SK-N-SH treated with all-trans-retinoic acid at 6 μM for 48 hours (cell line): ENCODE data around the gene MAML3.

Experiments
- ATAC-seq: fragments of 200-7000 bp; cut with Tn5 transposase; 3 replicates; pipeline ENCODE4 v1.9.1; 2020; ENCODE audit warnings: mild to moderate bottlenecking, moderate library complexity
- BACH2 ChIP-seq: fragments of 250-450 bp; sonication (Bioruptor Pico); IDR thresholded peaks from 2 replicates; pipeline ENCODE4 v1.9.0; 2021; ENCODE audit warnings: mild to moderate bottlenecking, borderline replicate concordance
- CREB5 ChIP-seq: fragments of 250-450 bp; sonication (Bioruptor Pico); IDR thresholded peaks from 2 replicates; pipeline ENCODE4 v1.5.1; 2020; ENCODE audit warnings: low read depth, mild to moderate bottlenecking, moderate library complexity
- CSDC2 ChIP-seq: fragments of 250-450 bp; sonication (Bioruptor Pico); IDR thresholded peaks from 2 replicates; pipeline ENCODE4 v1.5.0; 2020; ENCODE audit warnings: mild to moderate bottlenecking, moderate library complexity
- CSRNP3 ChIP-seq: fragments of 250-450 bp; sonication (Bioruptor Pico); IDR thresholded peaks from 2 replicates; pipeline ENCODE4 v1.5.1; 2021; ENCODE audit warnings: mild to moderate bottlenecking, moderate library complexity
- GLIS3 ChIP-seq: fragments of 250-450 bp; sonication (Bioruptor Pico); IDR thresholded peaks from 2 replicates; pipeline ENCODE4 v1.5.0; 2020; ENCODE audit warnings: mild to moderate bottlenecking, moderate library complexity
- ISL1 ChIP-seq: fragments of 250-450 bp; sonication (Bioruptor Pico); IDR thresholded peaks from 2 replicates; pipeline ENCODE4 v2.1.2; 2022; ENCODE audit warnings: mild to moderate bottlenecking, moderate library complexity
- OSR1 ChIP-seq: fragments of 250-450 bp; sonication (Bioruptor Pico); IDR thresholded peaks from 2 replicates; pipeline ENCODE4 v1.8.0; 2022; ENCODE audit warnings: moderate library complexity, mild to moderate bottlenecking, inconsistent platforms
- PPARA ChIP-seq: fragments of 250-450 bp; sonication (Bioruptor Pico); IDR thresholded peaks from 2 replicates; pipeline ENCODE4 v1.5.0; 2020; ENCODE audit warnings: mild to moderate bottlenecking, borderline replicate concordance
- RARB ChIP-seq: fragments of 250-450 bp; sonication (Bioruptor Pico); IDR thresholded peaks from 2 replicates; pipeline ENCODE4 v1.8.0; 2021; ENCODE audit warnings: mild to moderate bottlenecking, moderate library complexity
- TOX ChIP-seq: fragments of 250-450 bp; sonication (Bioruptor Pico); IDR thresholded peaks from 2 replicates; pipeline ENCODE4 v1.8.0; 2021; ENCODE audit warnings: mild to moderate bottlenecking, moderate library complexity, borderline replicate concordance
- ZFP3 ChIP-seq: fragments of 250-450 bp; sonication (Bioruptor Pico); IDR thresholded peaks from 2 replicates; pipeline ENCODE4 v1.5.0; 2020; ENCODE audit warnings: mild to moderate bottlenecking, moderate library complexity
- ZFP30 ChIP-seq: fragments of 450-650 bp; formaldehyde crosslinking; IDR thresholded peaks from 2 replicates; pipeline ENCODE4 v1.5.0; 2022; ENCODE audit warnings: mild to moderate bottlenecking, moderate library complexity
- ZNF565 ChIP-seq: fragments of 450-650 bp; formaldehyde crosslinking; conservative IDR thresholded peaks from 2 replicates; pipeline ENCODE4 v1.5.0; 2020; ENCODE audit warnings: low read depth, mild to moderate bottlenecking, moderate library complexity
- ZNF8 ChIP-seq: fragments of 450-650 bp; formaldehyde crosslinking; IDR thresholded peaks from 2 replicates; pipeline ENCODE4 v1.5.0; 2020; ENCODE audit warnings: mild to moderate bottlenecking, moderate library complexity
- TF ChIP-seq, protein P1 (sequence below): fragments of 250-450 bp; sonication (Bioruptor Pico); IDR thresholded peaks from 2 replicates; pipeline ENCODE4 v1.8.0; 2021; ENCODE audit warnings: low read depth, mild to moderate bottlenecking, moderate library complexity, borderline replicate concordance
- TF ChIP-seq, protein P2 (sequence below): fragments of 250-450 bp; sonication (Bioruptor Pico); IDR thresholded peaks from 2 replicates; pipeline ENCODE4 v1.5.0; 2020; ENCODE audit warnings: mild to moderate bottlenecking, moderate library complexity

The MAML3 gene

GRCh38 chr4:139962130-139962684 is 191.8 kb downstream of the MAML3 start:
- TF ChIP-seq ZFP30 (no peak), CSDC2 (CRISPR knock-in tag) (no peak), PPARA (CRISPR knock-in tag) (no peak), ZFP3 (CRISPR knock-in tag) (no peak), ZNF565 (CRISPR knock-in tag) (no peak), GLIS3 (CRISPR knock-in tag) (no peak), OSR1 (no peak), TOX (CRISPR knock-in tag) (no peak)
- TF ChIP-seq, protein P1, sequence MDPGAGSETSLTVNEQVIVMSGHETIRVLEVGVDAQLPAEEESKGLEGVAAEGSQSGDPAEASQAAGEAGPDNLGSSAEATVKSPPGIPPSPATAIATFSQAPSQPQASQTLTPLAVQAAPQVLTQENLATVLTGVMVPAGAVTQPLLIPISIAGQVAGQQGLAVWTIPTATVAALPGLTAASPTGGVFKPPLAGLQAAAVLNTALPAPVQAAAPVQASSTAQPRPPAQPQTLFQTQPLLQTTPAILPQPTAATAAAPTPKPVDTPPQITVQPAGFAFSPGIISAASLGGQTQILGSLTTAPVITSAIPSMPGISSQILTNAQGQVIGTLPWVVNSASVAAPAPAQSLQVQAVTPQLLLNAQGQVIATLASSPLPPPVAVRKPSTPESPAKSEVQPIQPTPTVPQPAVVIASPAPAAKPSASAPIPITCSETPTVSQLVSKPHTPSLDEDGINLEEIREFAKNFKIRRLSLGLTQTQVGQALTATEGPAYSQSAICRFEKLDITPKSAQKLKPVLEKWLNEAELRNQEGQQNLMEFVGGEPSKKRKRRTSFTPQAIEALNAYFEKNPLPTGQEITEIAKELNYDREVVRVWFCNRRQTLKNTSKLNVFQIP (CRISPR knock-in tag), result no peak
- ATAC-seq, result no peak

- TF ChIP-seq, protein P2, sequence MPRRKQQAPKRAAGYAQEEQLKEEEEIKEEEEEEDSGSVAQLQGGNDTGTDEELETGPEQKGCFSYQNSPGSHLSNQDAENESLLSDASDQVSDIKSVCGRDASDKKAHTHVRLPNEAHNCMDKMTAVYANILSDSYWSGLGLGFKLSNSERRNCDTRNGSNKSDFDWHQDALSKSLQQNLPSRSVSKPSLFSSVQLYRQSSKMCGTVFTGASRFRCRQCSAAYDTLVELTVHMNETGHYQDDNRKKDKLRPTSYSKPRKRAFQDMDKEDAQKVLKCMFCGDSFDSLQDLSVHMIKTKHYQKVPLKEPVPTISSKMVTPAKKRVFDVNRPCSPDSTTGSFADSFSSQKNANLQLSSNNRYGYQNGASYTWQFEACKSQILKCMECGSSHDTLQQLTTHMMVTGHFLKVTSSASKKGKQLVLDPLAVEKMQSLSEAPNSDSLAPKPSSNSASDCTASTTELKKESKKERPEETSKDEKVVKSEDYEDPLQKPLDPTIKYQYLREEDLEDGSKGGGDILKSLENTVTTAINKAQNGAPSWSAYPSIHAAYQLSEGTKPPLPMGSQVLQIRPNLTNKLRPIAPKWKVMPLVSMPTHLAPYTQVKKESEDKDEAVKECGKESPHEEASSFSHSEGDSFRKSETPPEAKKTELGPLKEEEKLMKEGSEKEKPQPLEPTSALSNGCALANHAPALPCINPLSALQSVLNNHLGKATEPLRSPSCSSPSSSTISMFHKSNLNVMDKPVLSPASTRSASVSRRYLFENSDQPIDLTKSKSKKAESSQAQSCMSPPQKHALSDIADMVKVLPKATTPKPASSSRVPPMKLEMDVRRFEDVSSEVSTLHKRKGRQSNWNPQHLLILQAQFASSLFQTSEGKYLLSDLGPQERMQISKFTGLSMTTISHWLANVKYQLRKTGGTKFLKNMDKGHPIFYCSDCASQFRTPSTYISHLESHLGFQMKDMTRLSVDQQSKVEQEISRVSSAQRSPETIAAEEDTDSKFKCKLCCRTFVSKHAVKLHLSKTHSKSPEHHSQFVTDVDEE (CRISPR knock-in tag), result no peak
- no peak for TF ChIP-seq ZFP3 (CRISPR knock-in tag)
- TF ChIP-seq CSRNP3 (CRISPR knock-in tag), result no peak
- no peak for TF ChIP-seq RARB
- TF ChIP-seq TOX (CRISPR knock-in tag), result no peak
- no peak for ATAC-seq
These were observed 192.5 kb downstream of the MAML3 start for GRCh38 chr4:139961344-139961946.

GRCh38 chr4:139959396-139959795 is 194.6 kb downstream of the MAML3 start:
- TF ChIP-seq ISL1 (CRISPR knock-in tag), result no peak
- TF ChIP-seq ZFP3 (CRISPR knock-in tag), result no peak
- TF ChIP-seq RARB, result no peak
- no peak for TF ChIP-seq OSR1
- no peak for TF ChIP-seq ZFP30
- no peak for TF ChIP-seq CREB5
- TF ChIP-seq TOX (CRISPR knock-in tag), result no peak
- no peak for TF ChIP-seq ZNF8 (CRISPR knock-in tag)
- TF ChIP-seq ZNF565 (CRISPR knock-in tag), result no peak
- no peak for TF ChIP-seq PPARA (CRISPR knock-in tag)
- TF ChIP-seq BACH2 (CRISPR knock-in tag), result no peak
- TF ChIP-seq CSRNP3 (CRISPR knock-in tag), result no peak
- TF ChIP-seq, protein P2 (CRISPR knock-in tag), result no peak

More at GRCh38 chr4:139959396-139959795, 194.6 kb downstream of the MAML3 start:
- no peak for ATAC-seq
